SKM-1 treated with dmso at 0.1 percent for 144 hours (cell line): ENCODE measurements around the gene SLC24A3.

Experiments used
- DNase-seq: peaks from one replicate; lab custom pipeline; 2025; ENCODE audit not compliant: unreplicated experiment; lab: John Stamatoyannopoulos, UW

SLC24A3 gene

DNA sequence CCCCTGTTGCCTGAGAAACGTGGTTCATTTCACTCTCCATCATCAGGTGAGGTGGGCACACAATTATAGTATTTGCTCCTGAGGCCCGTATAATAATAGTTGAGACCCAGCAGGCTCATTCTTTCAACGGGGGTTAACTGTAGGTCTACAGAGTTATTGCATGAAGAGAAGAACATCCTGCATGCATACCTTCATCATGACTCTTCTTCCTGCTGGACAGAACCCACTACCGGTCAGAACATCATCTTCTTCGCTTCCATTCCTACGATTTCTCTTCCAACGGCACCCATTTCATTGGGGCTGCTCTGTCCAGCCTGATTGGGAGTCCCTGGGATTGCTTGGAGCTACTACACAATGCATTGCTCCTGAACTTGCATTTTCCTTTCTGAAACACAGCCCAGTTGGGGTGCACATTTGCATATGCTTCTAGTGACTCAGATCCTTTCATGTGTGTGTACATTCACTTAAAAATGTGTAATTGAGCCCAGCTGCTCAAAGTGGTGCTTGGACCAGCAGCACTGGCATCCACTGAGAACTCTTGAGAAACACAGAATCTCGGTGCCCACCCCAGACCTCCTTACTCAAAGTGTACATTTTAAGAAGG, 57.4 kb downstream of the SLC24A3 start:
- no peak for DNase-seq

GRCh38 chr20:19271879-19272651, 59.6 kb downstream of the SLC24A3 start:
- no peak for DNase-seq

DNA sequence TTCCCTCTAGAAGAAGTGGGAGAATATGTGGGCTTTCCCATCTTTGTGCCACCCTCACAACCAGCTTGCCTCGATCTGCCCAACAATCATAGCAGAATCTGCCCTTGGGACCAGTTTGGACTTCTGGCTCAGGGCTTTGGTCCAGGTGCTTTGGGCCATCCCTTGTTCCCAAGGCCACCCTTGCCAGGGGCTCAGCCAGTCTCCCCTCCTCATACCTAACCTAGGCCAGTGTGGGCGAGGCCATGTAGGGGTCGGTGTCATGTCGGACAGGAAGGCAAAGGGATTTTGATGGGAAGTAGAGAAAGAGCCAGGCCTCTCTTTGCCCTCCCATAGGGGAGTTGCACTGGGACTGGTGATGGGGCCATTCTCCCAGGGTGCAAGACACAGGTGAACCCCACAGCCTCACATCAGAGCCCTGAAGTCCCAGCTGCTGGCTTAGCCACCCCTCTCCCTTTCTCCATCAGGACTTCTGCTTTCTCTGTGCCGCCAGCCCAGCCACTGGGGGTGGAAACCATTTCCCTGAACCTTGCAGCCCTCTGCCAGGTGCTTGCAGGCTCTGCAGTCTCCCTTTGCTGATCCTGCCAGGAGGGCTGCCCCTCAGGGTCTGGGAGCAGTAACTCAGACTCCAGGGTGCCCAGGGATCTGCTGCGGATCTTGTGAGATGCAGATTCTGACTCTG, 60.7 kb downstream of the SLC24A3 start:
- no peak for DNase-seq

GRCh38 chr20:19274001-19274400, 61.6 kb downstream of the SLC24A3 start:
- no peak for DNase-seq

DNA sequence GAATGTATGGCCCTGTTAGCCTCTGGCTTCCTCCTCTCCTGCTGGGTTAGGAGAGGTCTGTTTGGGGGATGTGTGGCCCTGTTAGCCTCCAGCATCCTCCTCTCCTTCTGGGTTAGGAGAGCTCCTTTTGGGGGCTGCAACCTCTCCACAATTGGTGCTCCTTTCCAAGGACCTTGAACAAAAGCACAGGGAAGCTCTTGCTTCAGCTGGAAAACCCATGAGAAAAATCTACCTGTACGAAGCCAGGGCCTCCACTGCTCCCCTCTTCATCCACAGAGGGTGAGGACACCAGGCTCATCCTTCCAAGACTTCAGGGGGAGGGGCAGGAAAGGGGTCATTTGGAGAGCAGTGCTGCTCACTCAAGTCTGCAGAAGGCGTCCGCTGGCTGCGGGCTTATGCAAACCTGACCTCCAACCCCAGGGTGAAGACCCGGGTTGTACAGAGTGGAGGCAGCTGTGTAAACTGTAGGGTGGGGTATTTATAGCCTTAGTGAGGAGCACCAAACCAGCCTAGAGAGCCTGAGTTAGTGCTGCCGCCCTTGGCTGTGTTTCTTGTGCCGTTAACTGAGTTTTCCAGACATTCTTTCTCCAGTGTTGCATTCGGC, 62.1 kb downstream of the SLC24A3 start:
- DNase-seq, result no peak

DNA sequence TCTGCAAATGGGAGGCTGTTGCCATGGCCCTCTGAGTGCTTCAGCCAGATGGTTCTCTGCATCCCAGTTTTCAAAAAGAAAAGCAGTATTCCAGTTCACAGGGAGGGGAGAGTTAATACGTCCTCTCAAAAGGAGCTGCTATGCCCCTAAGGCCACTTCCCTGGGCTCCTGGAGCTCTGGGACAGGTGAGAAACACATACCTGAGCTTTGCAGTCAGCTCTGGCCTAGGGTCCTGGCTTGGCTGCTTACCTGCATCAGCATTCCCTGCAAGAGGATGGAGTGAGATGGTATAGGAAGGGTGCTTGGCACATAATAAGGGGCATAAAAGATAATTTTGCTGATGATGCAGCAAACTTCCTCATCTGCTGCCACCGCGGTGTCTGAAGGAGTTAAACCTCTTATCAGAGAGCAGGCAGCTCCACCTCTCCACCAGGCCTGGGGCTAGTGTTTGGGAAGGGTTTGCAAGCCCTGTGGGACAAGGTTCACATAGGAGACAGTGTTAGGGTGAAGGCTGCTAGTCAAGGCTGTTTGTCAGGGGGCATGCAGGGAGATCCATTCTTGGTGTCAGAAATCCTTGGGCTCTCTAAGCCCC, 62.7 kb downstream of the SLC24A3 start:
- no peak for DNase-seq

GRCh38 chr20:19275630-19276071, 63.2 kb downstream of the SLC24A3 start:
- no peak for DNase-seq

DNA sequence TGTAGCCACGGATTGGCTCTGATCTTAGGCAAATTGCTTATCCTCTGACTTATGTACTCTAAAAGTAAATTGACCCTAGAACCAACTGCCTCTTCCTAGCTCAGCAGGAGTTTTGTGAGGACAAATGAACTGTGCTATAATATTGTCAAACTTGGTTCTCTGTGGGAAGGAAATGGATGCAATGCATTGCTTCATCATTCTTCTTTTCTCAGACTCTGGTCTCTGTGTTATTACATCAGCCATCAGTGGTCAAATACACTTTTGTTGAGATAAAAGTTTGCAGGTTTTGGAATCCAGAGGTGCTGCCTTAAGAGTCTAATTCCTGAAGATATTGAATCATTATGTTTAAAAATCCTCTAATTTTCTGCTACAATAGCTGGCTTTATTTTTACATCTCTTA, 64.9 kb downstream of the SLC24A3 start:
- peak; percentile 2 for DNase-seq

- DNase-seq, result no peak
Measured at GRCh38 chr20:19283490-19284025, 71.1 kb downstream of the SLC24A3 start.

- DNase-seq, result no peak
Measured at GRCh38 chr20:19284400-19285178, 72.1 kb downstream of the SLC24A3 start.

DNA sequence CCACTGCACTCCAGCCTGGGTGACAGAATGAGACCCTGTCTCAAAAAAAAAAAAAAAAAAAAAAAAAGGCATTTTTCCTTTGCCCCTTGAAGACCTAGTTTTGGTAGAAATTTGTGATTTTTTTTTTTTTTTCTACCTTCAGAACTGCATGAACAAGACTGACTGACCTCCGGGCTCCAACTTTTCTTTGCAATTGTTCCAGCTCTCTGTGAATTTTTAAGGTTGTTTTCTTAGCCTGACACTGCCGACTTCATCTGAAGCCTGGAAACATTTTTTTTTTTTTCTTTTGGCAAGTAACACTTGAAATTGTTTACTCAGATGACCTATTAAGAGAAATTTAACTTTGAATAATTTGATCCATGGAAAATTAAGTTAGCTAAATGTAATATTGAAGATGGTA, 73.0 kb downstream of the SLC24A3 start:
- DNase-seq, result no peak

GRCh38 chr20:19288061-19288460, 75.6 kb downstream of the SLC24A3 start:
- no peak for DNase-seq

DNA sequence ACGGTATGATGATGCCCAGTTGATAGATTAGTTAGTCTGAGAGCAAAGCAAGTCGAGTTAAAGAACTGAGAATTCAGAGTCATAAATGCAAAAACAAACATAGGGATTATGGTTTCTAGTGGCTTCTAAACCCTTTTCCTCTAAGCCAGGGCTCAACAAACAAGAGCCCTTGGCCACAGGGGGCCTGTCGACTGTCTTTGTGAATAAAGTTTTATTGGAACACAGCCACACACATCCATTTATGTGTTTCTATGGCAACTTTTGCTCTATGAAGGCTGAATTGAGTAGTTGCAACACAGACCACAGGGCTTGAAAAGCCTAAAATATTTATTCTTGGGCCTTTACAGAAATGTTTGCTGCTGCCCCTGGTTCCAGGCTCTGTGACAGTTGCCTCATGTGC, 76.2 kb downstream of the SLC24A3 start:
- DNase-seq, result no peak

DNA sequence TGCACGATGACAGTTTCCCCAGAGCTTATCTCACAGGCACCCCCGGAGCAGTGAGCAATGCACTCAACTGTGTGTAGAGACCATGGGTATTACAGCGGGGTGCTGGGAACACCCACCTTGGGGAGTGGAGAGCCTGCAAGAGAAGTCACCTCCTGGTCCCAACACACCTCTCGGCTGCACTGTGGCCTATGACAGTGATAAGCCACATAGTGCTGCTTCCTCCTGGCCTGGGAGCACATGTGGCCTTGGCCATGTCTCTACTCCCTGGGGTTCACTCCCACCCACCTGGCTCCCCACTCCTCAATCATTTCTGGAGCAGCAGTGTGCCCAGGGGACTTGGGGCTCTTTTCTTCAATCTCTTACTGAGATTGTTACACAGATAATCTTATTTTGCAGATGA, 77.0 kb downstream of the SLC24A3 start:
- no peak for DNase-seq

GRCh38 chr20:19291024-19291817, 78.8 kb downstream of the SLC24A3 start:
- no peak for DNase-seq

- DNase-seq, result no peak
Measured at GRCh38 chr20:19291818-19292132, 79.3 kb downstream of the SLC24A3 start.

GRCh38 chr20:19292254-19292653, 79.8 kb downstream of the SLC24A3 start:
- DNase-seq, result no peak

DNA sequence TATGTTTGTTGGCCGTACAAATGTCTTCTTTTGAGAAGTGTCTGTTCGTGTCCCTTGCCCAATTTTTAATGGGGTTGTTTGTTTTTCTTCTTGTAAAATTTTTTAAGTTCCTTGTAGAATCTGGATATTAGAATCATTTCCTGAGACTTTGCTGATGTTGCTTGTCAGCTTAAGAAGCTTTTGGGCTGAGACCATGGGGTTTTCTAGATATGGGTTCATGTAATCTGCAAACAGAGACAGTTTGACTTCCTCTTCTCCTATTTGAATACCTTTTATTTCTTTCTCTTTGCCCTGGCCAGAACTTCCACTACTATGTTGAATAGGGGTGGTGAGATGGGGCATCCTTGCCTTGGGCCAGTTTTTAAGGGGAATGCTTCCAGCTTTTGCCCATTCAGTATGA, 82.6 kb downstream of the SLC24A3 start:
- DNase-seq, result no peak

- no peak for DNase-seq
Measured at GRCh38 chr20:19298652-19299051, 86.2 kb downstream of the SLC24A3 start.

DNA sequence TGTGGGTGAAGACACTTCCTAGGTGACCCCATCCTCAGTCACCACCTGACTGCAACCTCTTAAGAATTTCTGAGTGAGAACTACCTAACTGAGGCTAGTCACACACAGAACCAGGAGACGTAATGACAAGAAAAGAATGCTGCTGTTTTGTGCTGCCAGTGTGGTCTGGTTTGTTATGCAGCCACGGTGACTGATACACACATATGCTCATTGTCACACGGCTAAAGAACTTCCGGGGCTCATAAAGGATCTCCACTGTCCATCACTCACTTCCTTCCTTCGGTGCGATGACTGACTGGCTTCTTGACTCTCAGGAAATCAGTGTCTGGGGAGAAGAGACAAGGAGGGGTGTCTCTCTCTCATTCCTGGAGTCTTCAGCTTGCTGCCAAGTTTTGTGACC, 88.0 kb downstream of the SLC24A3 start:
- DNase-seq, result no peak
